Measurements from ENCODE around the gene ERICH6.
A peak's percentile ranks its signal among the peaks of the same experiment; 100 is the strongest.

The ERICH6 gene

GRCh38 chr3:150703756-150704344, at the start of gene ERICH6:
ERICH6 (minus strand) TSS chr3:150703920; CDS start chr3:150703898, 22 bp downstream.
- DNase-seq, result peak; percentile 72

- DNase-seq, result no peak
Measured at GRCh38 chr3:150751781-150752263, 48.1 kb upstream of the ERICH6 start.

- no peak for DNase-seq
Measured at GRCh38 chr3:150749255-150749654, 45.5 kb upstream of the ERICH6 start.

GRCh38 chr3:150748684-150749047, 44.9 kb upstream of the ERICH6 start:
- DNase-seq, result no peak

- DNase-seq, result no peak
Measured at GRCh38 chr3:150747886-150748683, 44.4 kb upstream of the ERICH6 start.

- DNase-seq, result no peak
Measured at GRCh38 chr3:150746791-150747590, 43.3 kb upstream of the ERICH6 start.

- DNase-seq, result no peak
Measured at GRCh38 chr3:150745832-150746231, 42.1 kb upstream of the ERICH6 start.

GRCh38 chr3:150744919-150745211, 41.1 kb upstream of the ERICH6 start:
- no peak for DNase-seq

- no peak for DNase-seq
Measured at GRCh38 chr3:150744041-150744918, 40.6 kb upstream of the ERICH6 start.

- DNase-seq, result no peak
Measured at GRCh38 chr3:150743508-150743907, 39.8 kb upstream of the ERICH6 start.

GRCh38 chr3:150742679-150743078, 39.0 kb upstream of the ERICH6 start:
- no peak for DNase-seq

- DNase-seq, result no peak
Measured at GRCh38 chr3:150742141-150742523, 38.4 kb upstream of the ERICH6 start.

GRCh38 chr3:150741497-150742140, 37.9 kb upstream of the ERICH6 start:
- no peak for DNase-seq

- no peak for DNase-seq
Measured at GRCh38 chr3:150740733-150741496, 37.2 kb upstream of the ERICH6 start.

GRCh38 chr3:150739877-150740645, 36.3 kb upstream of the ERICH6 start:
- DNase-seq, result no peak

GRCh38 chr3:150739200-150739863, 35.6 kb upstream of the ERICH6 start:
- no peak for DNase-seq

- DNase-seq, result no peak
Measured at GRCh38 chr3:150738688-150739087, 35.0 kb upstream of the ERICH6 start.

- DNase-seq, result no peak
Measured at GRCh38 chr3:150737874-150738679, 34.4 kb upstream of the ERICH6 start.
